ENCODE measurements around the gene DNAJB13.

DNA sequence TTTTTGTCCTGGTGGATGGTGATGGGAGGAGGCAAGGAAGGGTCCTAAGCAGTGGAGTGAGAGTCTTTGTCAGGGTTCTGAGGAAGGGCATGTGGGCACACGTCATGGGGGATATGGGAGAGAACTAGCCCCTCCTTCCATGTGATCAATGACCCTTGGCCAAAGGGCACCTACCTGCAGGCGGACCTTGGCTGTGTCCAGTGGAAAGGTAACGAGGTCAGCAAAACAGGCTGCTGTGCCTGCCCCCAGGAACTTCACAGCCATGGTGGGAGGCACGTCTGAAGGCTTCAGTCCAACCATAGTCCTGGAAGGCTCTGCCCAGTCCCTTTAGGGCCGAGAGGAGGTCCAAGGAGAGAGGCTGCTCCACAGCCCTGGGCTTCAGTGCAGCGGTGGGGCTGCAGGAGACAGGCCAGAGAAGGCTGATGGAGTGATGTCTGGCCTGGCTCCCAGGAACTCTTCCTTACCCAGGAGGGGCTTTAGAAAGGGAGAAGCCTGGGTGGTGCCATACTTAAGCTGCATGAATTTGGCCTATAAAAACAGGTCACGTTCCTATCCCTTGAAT is 56.0 kb downstream of the DNAJB13 start:
- TF ChIP-seq, protein P1, sequence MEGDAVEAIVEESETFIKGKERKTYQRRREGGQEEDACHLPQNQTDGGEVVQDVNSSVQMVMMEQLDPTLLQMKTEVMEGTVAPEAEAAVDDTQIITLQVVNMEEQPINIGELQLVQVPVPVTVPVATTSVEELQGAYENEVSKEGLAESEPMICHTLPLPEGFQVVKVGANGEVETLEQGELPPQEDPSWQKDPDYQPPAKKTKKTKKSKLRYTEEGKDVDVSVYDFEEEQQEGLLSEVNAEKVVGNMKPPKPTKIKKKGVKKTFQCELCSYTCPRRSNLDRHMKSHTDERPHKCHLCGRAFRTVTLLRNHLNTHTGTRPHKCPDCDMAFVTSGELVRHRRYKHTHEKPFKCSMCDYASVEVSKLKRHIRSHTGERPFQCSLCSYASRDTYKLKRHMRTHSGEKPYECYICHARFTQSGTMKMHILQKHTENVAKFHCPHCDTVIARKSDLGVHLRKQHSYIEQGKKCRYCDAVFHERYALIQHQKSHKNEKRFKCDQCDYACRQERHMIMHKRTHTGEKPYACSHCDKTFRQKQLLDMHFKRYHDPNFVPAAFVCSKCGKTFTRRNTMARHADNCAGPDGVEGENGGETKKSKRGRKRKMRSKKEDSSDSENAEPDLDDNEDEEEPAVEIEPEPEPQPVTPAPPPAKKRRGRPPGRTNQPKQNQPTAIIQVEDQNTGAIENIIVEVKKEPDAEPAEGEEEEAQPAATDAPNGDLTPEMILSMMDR (conservative IDR thresholded peaks at IDR 0.05; ENCODE audit: low read length) = no peak
- TF ChIP-seq EZH2phosphoT487 (IDR thresholded peaks at IDR 0.05; ENCODE audit: borderline replicate concordance, low read depth, low read length) = no peak
